NCI-H2196 (cell line): ENCODE measurements around the gene TMEM40.
"Not testable (repeated sequence)": the region's sequence is repeated elsewhere in the genome, so short reads cannot be mapped to it uniquely, and the experiment has no call there.

ENCODE experiments used
- DNase-seq: peaks from one replicate; lab custom pipeline; 2025; ENCODE audit not compliant: unreplicated experiment; lab: John Stamatoyannopoulos, UW

Gene TMEM40

GRCh38 chr3:12777171-12777570, 18.1 kb upstream of the TMEM40 start:
- no peak for DNase-seq

DNA sequence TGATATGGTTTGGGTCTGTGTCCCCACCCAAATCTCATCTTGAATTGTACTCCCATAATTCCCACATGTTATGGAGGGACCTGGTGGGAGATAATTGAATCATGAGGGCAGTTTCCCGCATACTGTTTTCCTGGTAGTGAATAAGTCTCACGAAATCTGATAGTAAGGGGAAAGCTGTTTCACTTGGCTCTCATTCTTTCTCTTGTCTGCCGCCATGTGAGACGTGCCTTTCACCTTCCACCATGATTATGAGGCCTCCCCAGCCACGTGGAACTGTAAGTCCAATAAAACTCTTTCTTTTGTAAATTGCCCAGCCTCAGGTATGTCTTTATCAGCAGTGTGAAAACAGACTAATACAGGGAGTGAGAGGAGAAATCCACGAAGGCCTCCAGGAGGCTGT, 16.9 kb upstream of the TMEM40 start:
- DNase-seq: not testable (repeated sequence)

GRCh38 chr3:12775226-12775625, 16.2 kb upstream of the TMEM40 start:
- no peak for DNase-seq

DNA sequence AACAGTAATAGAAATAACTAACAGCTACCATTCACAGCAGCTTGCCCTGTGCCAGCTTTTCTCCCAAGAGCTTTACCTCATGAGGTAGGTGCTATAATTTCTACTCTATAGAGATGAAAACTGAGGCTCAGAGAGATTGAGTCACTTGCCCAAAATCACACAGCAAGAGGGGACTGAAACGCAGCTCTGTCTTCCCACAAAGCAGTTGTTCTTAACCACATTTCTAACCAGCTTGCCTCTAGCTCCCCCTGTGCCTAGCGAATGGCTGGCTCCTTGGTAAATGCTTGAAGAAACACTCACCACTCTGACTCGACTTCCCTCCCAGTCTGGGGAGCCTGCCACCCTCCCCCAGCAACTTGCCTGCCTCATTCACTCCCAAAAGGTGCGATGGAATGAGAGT, 15.6 kb upstream of the TMEM40 start:
- no peak for DNase-seq

DNA sequence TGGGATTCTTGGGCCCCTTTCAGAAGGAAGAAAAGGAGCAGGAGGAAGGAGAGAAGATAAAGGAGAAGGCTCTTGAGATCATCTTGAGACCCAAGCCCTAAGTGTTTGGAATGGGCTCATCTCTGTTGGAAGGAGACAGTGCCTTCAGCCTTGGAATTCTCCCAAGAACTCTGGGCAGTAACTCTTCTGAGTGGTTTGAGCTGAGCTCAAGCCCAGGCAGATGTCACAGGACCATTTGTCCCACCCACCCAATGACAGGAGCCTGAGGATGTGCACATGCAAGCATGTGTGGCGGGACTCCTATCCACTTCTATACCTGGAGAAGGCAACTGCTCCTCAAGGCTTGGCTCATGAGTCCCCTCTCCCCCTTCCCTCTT, 14.6 kb upstream of the TMEM40 start:
- no peak for DNase-seq

DNA sequence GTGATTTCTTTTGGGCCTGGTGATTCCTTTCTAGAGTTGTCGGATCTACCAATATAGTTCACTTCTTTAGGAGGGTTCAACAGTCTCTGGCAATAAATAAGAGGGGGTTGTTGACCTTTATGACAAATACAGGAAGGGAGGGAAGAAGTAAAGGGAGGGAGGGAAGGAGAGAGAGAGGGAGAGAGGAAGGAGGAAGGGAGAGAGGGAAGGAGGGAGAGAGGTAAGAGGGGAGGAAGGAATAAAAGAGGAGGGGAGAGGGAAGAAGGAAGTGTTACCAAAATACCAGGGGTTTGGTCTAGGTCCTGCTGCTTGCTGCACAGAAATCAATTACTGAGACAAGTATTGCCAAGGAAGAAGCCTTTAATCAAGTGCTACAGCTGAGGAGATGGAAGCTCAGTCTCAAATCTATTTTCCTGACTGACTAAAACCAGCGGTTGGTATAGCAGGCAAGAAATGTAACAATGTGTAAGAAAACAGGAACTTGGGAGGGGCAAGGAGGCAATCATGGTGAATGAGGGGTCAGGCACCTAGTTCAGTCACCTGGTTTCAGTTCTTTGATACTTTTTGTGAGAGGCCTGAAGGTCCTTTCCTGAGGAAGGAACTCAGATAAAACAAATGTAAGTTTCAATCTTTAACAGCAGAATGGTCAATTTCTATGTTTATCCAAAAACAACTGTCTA, 14.1 kb upstream of the TMEM40 start:
- DNase-seq: no peak

GRCh38 chr3:12772462-12772861, 13.4 kb upstream of the TMEM40 start:
- DNase-seq: no peak

DNA sequence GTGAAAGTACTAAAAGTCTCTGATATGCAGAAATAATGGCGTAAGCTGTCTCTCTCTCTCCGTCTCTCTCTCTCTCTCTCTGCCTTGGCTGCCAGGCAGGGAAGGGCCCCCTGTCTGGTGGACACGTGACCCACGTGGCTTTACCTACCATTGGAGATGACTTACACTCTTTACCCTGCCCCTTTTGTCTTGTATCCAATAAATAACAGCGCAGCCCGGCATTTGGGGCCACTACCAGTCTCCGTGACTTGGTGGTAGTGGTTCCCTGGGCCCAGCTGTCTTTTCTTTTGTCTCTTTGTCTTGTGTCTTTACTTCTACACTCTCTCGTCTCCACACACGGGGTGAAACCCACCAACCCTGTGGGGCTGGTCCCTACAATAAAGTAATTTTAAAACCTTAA, 12.2 kb upstream of the TMEM40 start:
- no peak for DNase-seq

GRCh38 chr3:12769761-12770160, 10.7 kb upstream of the TMEM40 start:
- DNase-seq: no peak

GRCh38 chr3:12768579-12769527, 9.8 kb upstream of the TMEM40 start:
- DNase-seq: no peak

DNA sequence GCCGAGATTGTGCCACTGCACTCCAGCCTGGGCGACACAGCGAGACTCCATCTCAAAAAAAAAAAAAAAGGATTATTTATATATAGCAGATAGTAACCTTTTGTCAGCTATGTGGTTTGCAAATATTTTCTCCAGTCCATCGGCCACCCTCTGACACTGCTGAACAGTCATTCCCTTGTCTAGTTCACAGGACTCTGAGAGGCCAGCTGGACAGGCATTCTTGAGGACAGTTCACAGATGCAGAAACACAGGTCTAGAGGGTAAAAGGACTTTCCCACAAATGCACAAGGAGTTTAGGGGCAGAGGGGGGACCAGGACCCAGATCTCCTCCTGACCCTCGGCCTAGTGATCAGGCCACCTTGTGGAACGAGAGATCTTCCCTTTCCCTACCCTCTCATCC, 7.5 kb upstream of the TMEM40 start:
- DNase-seq: no peak

GRCh38 chr3:12764171-12764776, 5.2 kb upstream of the TMEM40 start:
- DNase-seq: no peak

- DNase-seq: no peak
Measured at GRCh38 chr3:12759693-12760565, 870 bp upstream of the TMEM40 start.

DNA sequence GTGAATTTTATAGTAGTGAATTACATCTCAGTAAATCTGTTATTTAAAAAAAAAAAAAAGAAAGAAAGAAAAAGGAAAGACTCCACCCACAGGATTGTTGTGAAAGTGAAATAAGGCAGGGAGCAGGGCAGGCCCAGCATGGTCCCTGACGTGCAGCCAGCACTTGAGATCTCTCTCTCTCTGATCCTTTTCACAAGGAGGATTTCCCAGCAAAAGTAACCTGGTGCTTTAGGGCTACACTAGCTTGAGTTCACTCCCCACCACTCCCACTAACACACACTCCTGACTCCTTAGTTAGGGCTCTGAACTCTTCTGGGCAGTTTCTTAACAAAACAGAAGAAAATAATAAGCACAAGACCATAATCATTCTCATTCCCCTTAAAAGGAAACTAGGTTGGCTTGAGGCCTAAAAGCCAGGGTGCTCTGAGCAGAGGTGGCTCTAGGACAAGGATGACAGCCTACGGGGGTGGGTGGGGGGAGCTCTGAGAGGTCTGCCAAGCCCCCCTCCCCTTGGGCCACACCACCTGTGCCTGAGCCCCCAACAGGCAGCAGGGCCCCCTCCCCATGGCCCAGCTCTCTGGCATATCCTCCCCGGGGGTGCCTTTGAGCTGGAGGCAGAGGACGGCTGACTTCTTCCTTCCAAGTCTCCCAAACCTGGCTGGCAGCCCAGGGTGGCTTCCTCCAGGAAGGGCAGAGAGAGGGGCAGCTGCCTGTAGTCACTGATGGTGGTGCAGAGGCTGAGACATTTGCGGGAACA, 856 bp downstream of the TMEM40 start:
- DNase-seq: peak; percentile 7

GRCh38 chr3:12756635-12757034, 2.4 kb downstream of the TMEM40 start:
- DNase-seq: no peak

DNA sequence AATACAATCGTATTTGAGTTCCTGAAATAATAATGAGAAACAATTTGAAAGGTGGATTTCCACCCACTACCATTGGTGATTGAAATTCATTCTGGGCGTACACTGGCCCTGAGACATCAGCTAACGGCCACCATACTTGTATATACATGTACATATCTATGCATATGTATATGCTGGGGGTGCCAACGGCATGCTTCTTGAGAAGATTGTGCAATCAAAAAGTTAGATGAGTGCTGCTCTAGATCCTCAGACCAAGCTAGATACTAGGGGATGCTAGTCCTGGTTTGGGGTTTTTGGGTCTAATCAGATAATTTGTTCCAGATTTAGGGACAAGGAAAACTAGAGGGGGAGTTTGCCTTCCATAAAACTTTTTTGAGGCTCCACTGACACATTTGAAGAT, 2.9 kb downstream of the TMEM40 start:
- DNase-seq: no peak

DNA sequence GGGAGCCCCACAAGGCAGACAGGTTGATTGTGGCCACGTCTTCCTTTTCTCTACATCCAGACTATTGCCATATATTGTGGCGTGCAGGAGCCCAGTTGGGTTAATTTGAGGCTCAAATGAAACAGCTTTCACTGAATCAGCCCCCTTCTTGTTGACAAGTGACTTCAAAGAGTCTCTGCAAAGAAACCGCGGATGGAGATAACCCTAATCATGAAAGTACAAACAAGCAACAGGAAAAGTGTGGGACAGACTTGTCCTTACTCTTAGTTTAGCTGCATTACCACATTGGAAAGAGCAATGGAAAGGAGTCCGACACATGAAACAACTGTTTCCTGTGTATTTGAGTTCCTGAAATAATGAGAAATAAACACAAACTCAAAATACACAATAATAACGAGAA, 3.3 kb downstream of the TMEM40 start:
- no peak for DNase-seq

DNA sequence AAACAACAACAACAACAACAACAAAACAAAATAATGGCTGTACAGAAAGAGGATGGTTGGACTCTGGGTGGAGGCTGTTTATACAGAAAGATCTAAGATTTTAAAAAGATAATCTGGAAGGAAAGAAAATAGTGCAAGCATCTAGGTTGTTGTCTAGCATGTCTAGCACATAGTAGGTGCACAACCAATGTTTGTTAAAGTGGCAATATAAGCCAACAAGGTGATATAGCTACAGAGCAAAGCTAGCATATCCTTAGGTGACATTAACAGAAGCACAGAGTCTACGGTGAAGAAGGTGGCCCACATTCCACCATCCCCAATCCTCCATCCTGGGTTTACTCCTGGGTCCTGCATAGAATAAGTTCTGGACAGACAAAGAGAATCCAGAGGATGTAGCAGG, 4.7 kb downstream of the TMEM40 start:
- no peak for DNase-seq

DNA sequence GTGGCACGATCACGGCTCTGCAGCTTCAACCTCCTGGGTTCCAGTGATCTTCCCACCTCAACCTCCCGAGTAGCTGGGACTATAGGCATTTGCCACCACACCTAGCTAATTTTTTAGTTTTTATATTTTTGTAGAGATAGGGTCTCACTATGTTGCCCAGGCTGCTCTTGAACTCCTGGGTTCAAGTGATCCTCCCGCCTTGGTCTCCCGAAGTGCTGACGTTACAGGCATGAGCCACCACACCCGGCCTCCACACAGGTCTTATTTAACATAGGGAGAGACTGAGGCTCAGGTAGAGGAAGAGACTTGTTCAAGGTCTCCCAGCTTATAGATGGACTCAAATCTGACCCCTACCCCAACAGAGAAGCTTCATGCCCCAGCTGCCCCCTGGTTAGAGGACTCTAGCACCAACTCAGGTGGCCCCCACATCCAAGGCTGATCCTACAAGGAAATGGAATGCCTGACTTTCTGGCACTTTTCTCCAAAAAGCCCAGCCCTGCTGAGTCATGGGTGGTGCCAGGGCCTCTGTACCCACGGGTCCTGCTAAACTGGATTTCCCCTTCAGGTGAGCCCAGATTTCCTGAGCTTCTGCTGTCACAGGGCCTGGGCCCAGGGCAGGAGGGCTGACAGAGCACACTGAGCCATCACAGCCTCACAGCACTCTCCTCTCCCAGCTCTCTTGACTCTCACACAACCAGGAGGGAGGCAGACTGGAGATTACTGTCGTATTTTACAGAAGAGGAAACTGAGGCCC, 5.6 kb downstream of the TMEM40 start:
- DNase-seq: no peak

GRCh38 chr3:12752809-12753208, 6.2 kb downstream of the TMEM40 start:
- DNase-seq: no peak
